HG03280 (cell line): ENCODE data around the gene FGF4.
"Not testable (repeated sequence)": the region's sequence is repeated elsewhere in the genome, so short reads cannot be mapped to it uniquely, and the experiment has no call there.

ENCODE experiments used
- ATAC-seq: cut with Tn5 transposase; IDR thresholded peaks from one replicate; pipeline ENCODE4 v1.9.1; 2021; ENCODE audit warnings: mild to moderate bottlenecking, moderate library complexity; ENCODE audit not compliant: unreplicated experiment

Gene FGF4

DNA sequence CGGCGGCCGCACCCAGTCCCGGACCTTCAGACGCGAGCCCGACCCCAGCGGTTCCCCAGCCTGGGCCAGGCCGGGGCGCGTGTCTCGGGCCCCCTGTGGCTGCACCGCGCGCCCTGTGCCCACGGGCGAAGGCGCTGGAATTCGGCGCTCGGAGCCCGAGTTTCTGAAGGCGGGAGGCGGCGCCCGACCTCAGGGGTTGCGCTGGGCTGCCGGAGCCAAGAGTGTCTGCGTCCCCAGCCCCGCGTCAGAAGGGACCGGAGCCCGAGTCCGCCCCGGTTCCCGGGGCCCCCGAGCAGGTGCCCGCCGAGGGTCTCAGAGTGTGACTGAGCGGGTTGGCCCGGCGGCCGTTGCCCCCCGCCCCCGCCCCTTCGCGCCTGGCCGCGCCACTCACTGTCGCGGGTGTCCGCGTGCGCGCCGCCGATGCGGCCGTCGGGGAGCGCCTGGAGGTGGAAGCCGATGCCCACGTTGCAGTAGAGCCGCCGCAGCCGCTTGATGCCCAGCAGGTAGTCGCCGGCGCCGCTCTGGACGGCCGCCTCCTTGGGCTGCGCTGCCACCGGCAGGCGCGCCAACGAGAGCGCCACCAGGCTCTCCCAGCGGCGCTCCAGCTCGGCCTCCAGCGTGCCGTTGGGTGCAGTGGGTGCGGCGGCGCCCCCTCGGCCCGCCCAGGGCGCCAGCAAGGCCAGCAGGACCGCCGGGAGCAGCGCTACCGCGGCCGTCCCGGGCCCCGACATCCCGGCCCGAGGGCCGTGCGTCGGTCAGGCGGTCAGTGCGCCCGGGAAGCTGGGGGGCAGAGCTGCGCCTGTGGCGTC lies 583 bp downstream of the FGF4 start:
- no peak for ATAC-seq

DNA sequence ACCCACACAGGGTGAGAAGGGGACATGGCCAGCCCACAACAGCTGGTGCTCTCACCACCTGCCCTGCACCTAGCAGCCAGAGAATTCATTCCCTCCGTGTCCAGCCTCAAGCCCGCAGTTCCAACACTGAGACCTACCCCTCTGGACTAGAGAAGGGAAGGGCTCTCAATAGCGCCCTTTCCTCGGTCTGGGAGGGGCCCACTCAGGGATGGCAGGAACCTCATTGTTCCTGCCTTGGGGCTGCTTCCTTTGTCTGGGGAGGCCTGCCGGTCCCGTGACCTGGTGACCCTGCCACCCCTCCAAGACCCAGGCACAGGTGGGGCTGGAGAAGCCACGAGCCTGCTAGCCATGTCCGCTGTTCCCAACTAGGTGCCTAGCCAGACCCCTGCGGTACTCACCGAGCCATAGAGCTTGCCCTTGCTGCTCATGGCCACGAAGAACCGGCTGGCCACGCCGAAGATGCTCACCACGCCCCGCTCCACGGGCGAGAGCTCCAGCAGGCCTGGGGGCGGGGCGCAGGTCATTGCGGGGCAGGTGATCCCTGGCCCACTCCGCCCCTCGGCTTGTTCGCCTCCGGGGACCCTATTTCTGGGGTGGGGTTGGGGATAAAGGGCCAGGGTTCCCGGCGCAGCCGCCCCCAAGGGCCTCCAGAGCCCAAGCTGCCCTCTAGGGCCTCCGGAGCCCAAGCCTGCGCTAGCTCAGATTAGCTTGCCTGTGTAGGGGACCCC lies 1.4 kb downstream of the FGF4 start:
- ATAC-seq: no peak

DNA sequence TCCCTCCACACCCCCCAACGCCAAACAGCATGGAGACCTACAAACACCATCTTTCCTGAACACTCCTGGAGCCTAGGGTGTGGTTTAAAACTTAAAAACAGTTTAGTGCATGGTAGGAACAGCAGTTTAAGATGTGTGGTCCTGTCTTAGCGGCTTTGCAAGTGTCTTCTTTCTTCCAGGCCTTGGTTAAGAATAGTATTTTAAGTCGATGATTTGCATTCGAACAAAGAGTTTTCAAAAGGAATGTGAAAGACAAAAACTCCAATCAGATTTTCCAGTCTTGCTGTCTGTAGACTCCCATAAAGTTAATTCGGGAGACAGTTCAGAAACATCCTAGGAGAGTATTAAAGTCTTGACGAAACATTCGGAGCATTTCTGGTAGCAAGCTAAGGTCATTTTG lies 3.7 kb downstream of the FGF4 start:
- no peak for ATAC-seq

GRCh38 chr11:69770540-69770939 lies 4.6 kb downstream of the FGF4 start:
- ATAC-seq: no peak

GRCh38 chr11:69765498-69765995 lies 9.6 kb downstream of the FGF4 start:
- no peak for ATAC-seq

DNA sequence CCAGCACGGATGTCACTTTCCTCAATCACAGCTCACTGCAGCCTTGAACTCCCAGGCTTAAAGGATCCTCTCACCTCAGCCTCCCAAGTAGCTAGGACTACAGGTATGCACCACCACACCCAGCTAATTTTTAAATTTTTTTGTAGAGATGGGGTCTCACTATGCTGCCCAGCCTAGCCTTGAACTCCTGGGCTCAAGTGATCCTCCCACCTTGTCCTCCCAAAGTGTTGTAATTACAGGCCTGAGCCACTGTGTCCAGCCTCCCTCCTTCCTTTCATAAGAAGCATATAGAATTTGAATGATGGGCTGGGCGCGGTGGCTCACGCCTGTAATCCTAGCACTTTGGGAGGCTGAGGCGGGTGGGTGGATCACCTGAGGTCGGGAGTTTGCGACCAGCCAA lies 10.2 kb downstream of the FGF4 start:
- ATAC-seq: not testable (repeated sequence)

- no peak for ATAC-seq
Measured at GRCh38 chr11:69760319-69760718, 14.8 kb downstream of the FGF4 start.

DNA sequence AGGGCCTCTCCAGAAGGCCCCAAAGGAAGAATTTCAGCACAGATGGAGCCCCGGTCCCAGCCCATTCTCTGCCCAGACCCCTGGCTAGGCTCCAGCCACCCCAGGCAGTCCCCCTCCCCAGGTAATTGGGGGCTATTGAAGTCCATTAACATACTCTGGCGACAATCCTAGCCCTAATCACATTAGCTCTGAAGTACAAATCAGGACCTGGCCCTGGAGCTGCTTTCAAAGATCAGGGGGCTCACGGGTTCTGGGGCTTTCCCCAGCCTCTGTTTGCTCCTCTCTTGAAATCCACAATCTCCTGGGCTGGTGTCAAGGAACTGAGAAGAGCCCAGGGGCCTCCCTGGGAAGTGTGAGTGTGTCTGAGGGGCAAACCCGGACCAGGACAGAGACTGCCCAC lies 22.3 kb downstream of the FGF4 start:
- no peak for ATAC-seq

DNA sequence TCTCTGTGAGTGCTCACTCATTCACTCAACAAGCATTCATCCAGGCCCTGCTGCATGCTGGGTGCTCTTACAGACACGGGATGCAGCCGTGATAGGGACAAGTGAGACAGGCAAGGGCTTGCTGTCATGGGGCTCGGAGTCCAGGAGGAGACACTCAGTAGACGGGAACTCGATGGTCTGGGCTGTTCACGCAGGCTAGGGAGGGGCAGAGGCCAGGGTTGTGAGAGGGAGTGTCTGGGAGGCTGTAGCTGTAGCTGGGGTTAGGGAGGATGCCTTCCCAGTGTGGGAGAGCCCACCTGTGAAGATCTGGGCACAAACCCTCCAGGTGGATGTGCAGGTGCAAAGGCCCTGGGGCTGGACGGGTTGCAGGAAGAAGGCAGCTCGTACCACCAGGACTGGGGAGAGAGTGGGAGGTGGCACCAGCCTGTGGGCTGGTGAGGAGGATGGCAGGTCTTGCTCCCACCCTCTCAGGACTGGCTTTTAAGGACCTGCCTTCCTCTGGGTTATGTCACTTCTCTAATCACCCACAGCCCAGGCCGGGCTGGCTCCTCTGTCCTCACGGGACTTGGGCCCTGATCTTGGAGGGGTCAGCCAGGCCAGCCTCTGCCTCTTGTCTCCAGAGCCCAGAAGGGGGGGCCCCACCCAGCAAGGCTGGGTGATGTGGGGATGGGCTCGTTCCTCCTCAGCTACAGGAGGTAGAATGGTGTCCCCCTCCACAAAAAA lies 24.1 kb downstream of the FGF4 start:
- ATAC-seq: no peak

- no peak for ATAC-seq
Measured at GRCh38 chr11:69750108-69750850, 24.9 kb downstream of the FGF4 start.

GRCh38 chr11:69748637-69749036 lies 26.5 kb downstream of the FGF4 start:
- ATAC-seq: no peak

DNA sequence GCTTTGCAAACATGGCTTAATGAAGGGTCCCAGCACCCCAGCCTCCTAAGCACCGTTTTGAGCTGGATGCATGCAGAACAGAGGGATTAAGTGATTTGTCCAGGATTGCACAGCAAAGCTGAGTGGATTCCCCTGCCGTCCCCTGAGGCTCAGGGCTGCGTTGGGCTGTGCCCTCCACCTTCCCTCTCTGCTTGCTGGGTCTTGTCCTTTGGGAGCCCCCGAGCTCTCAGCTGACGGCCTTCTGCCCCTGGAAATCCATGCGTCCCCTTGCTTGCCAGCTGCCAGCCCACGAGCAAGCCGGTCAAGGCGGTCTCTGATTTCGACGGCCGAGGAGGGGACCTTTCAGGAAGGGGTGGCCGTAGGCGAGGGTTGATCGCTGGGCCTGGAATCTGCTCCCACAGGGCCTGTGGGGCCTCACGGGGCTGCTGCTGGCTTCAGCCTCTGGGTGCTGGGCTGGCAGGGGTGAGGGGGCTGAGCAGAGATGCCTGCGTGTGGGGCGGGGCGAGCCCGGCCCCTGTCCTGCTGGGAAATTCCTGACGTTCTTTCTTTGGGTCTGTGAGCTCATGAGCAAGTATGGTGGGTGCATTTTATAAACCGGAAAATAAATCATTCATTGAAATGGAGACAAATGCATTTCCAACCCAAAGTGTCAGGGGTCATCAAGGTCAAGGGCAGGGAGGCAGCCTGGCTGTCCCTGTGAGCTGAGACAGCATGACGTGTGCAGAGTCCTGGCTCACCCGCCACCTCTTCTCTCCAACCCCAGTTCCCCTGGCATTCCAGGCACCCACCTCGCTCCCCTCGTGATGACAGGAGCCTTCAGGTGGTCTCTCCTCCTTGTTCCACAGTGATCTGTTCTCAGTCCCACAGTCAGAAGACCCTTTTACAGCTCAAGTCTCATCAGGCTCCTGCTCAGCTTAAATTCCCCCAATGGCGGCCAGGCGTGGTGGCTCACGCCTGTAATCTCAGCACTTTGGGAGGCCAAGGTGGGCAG lies 28.1 kb downstream of the FGF4 start:
- no peak for ATAC-seq

DNA sequence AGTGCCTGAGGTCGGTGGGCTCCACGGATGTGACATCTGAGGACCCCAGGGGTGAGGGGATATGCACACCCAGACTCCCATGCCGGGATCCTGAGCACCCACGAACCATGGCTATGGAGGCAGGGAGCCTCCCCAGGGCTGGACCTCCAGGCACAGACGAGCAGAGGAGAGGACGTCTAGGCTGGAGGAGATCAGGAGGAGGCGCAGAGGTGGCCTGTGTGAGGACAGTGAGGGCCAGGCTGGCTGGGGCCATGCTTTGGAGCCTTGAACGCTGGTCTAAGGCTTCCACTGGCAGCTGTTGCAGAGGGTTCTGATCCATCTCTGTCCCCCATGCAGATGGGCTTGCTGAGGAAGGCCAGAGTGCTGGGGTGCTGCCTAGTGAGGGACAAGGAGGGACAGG lies 29.0 kb downstream of the FGF4 start:
- ATAC-seq: no peak

GRCh38 chr11:69745201-69745600 lies 29.9 kb downstream of the FGF4 start:
- no peak for ATAC-seq

DNA sequence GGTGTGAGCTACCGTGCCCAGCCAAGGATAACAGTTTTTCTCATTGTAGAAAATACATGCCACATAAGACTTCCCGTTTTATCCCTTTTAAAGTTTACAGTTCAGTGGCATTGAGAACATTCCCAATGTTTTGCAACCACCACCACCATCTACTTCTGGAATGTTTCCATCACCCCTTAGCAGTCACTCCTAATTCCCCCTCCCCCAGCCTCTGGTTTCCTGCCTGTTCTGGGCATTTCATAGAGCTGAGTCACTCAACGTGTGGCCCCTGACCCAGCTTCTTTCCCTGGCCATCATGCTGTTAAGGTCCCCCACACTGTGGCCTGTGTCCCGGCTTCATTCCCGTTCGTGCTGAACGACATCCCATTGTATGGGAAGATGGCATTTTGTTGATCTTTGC lies 30.7 kb downstream of the FGF4 start:
- no peak for ATAC-seq

- no peak for ATAC-seq
Measured at GRCh38 chr11:69734841-69735240, 40.3 kb downstream of the FGF4 start.

DNA sequence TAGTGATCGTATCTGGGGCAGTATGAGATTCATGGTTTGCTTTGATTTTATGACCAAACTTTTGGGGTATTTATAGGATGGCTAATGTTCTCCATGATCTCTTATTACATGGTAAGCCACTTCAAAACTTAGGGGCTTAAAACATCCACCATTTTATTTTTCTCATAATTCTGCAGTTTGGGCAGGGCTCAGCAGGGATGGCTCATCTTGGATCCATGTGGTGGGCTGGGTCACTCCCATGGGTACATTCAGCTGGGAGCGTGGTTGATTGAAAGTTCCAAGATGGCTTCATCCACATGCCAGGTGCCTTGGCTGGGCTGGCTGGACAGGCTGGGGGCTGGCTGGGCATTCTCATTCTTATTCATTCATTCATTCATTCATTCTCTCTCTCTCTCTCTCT lies 40.8 kb downstream of the FGF4 start:
- no peak for ATAC-seq

GRCh38 chr11:69732910-69733309 lies 42.2 kb downstream of the FGF4 start:
- no peak for ATAC-seq

DNA sequence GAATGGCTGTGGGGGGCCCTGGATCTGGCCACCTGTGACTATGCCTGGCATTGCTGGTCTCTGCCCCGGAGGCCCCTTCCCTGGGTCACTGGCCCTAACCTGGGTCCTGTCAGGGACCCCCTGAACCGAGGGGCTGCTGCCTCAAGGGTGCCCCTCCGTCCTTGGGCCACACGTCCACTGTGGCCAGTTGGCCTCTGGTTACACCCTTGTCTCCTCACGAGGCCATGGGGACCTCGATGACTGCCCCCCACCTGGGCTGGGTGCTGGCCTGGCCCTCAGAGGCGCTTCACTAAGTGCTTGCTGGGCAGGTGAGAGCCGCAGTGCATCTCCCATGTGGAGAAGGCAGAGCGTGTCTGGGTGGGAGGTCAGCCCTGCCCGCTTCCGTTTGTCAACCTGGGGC lies 44.0 kb downstream of the FGF4 start:
- no peak for ATAC-seq

- ATAC-seq: no peak
Measured at GRCh38 chr11:69730500-69730899, 44.6 kb downstream of the FGF4 start.
